ENCODE results near the gene CAPN11.

GRCh38 chr6:44211284-44211683 lies 52.7 kb downstream of the CAPN11 start:
- TF ChIP-seq CTCF (IDR thresholded peaks at IDR 0.05) (no peak), POLR2A (IDR thresholded peaks at IDR 0.05) (no peak)
